HCT116 (cell line): ENCODE data around the gene SPATA22. TPM values are rescaled to one million over a fixed set of nuclear protein-coding genes. Genes with fewer than 3 reads are reported as not detected.

ENCODE experiments used
- ATAC-seq: fragments of 200-7000 bp; cut with Tn5 transposase; 2 replicates; pipeline ENCODE4 v1.9.1; 2020; ENCODE audit warnings: mild to moderate bottlenecking, moderate library complexity
- BruUV-seq: library from RNA; stranded (reverse); fragments of 400-500 nt; replicated peaks from 2 replicates; lab custom pipeline; 2021; lab: Mats Ljungman, UMichigan
- CTCF ChIA-PET: fragments of 300-600 bp; sonication (Branson Sonifier 250); formaldehyde crosslinking; loops from one replicate; lab custom pipeline; 2021; ENCODE audit warnings: antibody characterized with exemption; lab: Charles Lee
- POLR2A ChIA-PET: fragments of 300-600, 350-600 bp; sonication (Branson Sonifier 250); formaldehyde crosslinking; loops from one replicate; lab custom pipeline; 2021; ENCODE audit warnings: antibody characterized with exemption; lab: Charles Lee
- RAD21 ChIA-PET, 2 experiments: fragments of 300-600 bp; sonication (Branson Sonifier 250); formaldehyde crosslinking; loops; one replicate each; lab custom pipeline; 2023; ENCODE audit warnings: low total read pairs in 2 of 2; ENCODE audit not compliant: uncharacterized antibody in 2 of 2, unreplicated experiment in 2 of 2, low non-redundant PET in 1 of 2; lab: Charles Lee
- DNase-seq: peaks from one replicate; pipeline ENCODE4 v3.0.0-alpha.2; 2010; ENCODE audit warnings: low read depth, low spot score
- H2AFZ ChIP-seq: fragments of 200-600 bp; shearing (Covaris generic), sonication (generic); 2 replicates; pipeline ENCODE4 v1.6.1; 2017; ENCODE audit warnings: low read depth, mixed run types, mixed read lengths, antibody characterized with exemption, low read length; ENCODE audit not compliant: poor library complexity, severe bottlenecking
- H3K27ac ChIP-seq: 2 replicates; pipeline ENCODE4 v1.5.1; 2012; ENCODE audit warnings: low read depth, low read length
- H3K27me3 ChIP-seq: fragments of 200-600 bp; sonication (generic); 2 replicates; pipeline ENCODE4 v1.6.1; 2016; ENCODE audit warnings: mixed run types, low read length, mixed read lengths; ENCODE audit not compliant: insufficient read depth
- H3K36me3 ChIP-seq, 2 experiments: fragments of 200-500 bp in 1 of 2; fragments of 200-600 bp in 1 of 2; sonication (Bioruptor generic) in 1 of 2; sonication (generic) in 1 of 2; 2 replicates each; pipeline versions ENCODE4 v1.5.1 to v1.6.1; 2014 to 2016; ENCODE audit warnings: low read length in 2 of 2, inconsistent platforms in 1 of 2, mixed read lengths in 1 of 2, mixed run types in 1 of 2; ENCODE audit not compliant: insufficient read depth in 2 of 2, control insufficient read depth in 1 of 2
- H3K4me1 ChIP-seq, 2 experiments: fragments of 200-600 bp in 1 of 2; sonication (generic) in 1 of 2; 2 replicates each; pipeline versions ENCODE4 v1.5.1 to v1.6.1; 2012 to 2017; ENCODE audit warnings: low read length in 2 of 2, inconsistent platforms in 1 of 2, mild to moderate bottlenecking in 1 of 2, mixed read lengths in 1 of 2, mixed run types in 1 of 2, moderate library complexity in 1 of 2; ENCODE audit not compliant: insufficient read depth in 2 of 2, control insufficient read depth in 1 of 2
- H3K4me2 ChIP-seq: fragments of 200-600 bp; sonication (generic); 2 replicates; pipeline ENCODE4 v1.6.1; 2017; ENCODE audit warnings: mixed run types, low read length, mixed read lengths
- H3K4me3 ChIP-seq, 2 experiments: fragments of 200-600 bp in 1 of 2; sonication (generic) in 1 of 2; replicated peaks in 1 of 2; 2 replicates each; pipeline ENCODE4 v1.5.1; 2011 to 2016; ENCODE audit warnings: low read length in 2 of 2, control low read depth in 1 of 2, low read depth in 1 of 2, mild to moderate bottlenecking in 1 of 2, mixed read lengths in 1 of 2, mixed run types in 1 of 2
- H3K79me2 ChIP-seq: fragments of 200-600 bp; sonication (generic); 2 replicates; pipeline ENCODE4 v1.6.1; 2017; ENCODE audit warnings: mild to moderate bottlenecking, mixed run types, low read length, moderate library complexity, mixed read lengths; ENCODE audit not compliant: insufficient read depth
- H3K9ac ChIP-seq: fragments of 200-600 bp; sonication (generic); 2 replicates; pipeline ENCODE4 v1.6.1; 2016; ENCODE audit warnings: low read length, mixed read lengths
- H3K9me2 ChIP-seq: fragments of 200-600 bp; sonication (generic), shearing (Covaris generic); 2 replicates; pipeline ENCODE4 v1.6.1; 2017; ENCODE audit warnings: mixed run types, mild to moderate bottlenecking, moderate library complexity; ENCODE audit not compliant: insufficient read depth
- H3K9me3 ChIP-seq, 2 experiments: fragments of 200-500 bp in 1 of 2; fragments of 200-600 bp in 1 of 2; sonication (Bioruptor generic) in 1 of 2; sonication (generic) in 1 of 2; 2 replicates each; pipeline ENCODE4 v1.6.1; 2014 to 2017; ENCODE audit warnings: low read length in 2 of 2, mixed read lengths in 2 of 2, inconsistent platforms in 1 of 2, low read depth in 1 of 2, mild to moderate bottlenecking in 1 of 2, mixed run types in 1 of 2, moderate library complexity in 1 of 2; ENCODE audit not compliant: control insufficient read depth in 1 of 2, insufficient read depth in 1 of 2
- H4K20me1 ChIP-seq: fragments of 200-600 bp; sonication (generic), shearing (Covaris generic); 2 replicates; pipeline ENCODE4 v1.6.1; 2017; ENCODE audit warnings: mixed run types, mild to moderate bottlenecking, moderate library complexity; ENCODE audit not compliant: insufficient read depth
- ATF3 ChIP-seq: IDR thresholded peaks from 2 replicates; pipeline ENCODE4 v1.6.1; 2012
- CBX3 ChIP-seq: IDR thresholded peaks from 2 replicates; pipeline ENCODE4 v1.6.1; 2012; ENCODE audit warnings: low read depth
- CTCF ChIP-seq, 3 experiments: fragments of 200-600 bp in 1 of 3; sonication (generic) in 1 of 3; IDR thresholded peaks in 2 of 3; conservative IDR thresholded peaks in 1 of 3; 2 replicates each; pipeline ENCODE4 v1.5.1; 2012 to 2017; ENCODE audit warnings: low read depth in 2 of 3, low read length in 2 of 3, antibody characterized with exemption in 1 of 3, borderline replicate concordance in 1 of 3, control low read depth in 1 of 3, mild to moderate bottlenecking in 1 of 3, mixed read lengths in 1 of 3, mixed run types in 1 of 3, moderate library complexity in 1 of 3; ENCODE audit not compliant: insufficient read depth in 1 of 3
- EGR1 ChIP-seq: IDR thresholded peaks from 2 replicates; pipeline ENCODE4 v1.6.1; 2012; ENCODE audit warnings: low read depth
- ELF1 ChIP-seq: IDR thresholded peaks from 2 replicates; pipeline ENCODE4 v1.6.1; 2012; ENCODE audit warnings: low read depth, borderline replicate concordance
- FOSL1 ChIP-seq: IDR thresholded peaks from 2 replicates; pipeline ENCODE4 v1.6.1; 2012; ENCODE audit warnings: low read depth
- MAX ChIP-seq: IDR thresholded peaks from 2 replicates; pipeline ENCODE4 v1.6.1; 2012
- REST ChIP-seq: IDR thresholded peaks from 2 replicates; pipeline ENCODE4 v1.6.1; 2012; ENCODE audit warnings: low read depth
- SIN3A ChIP-seq: IDR thresholded peaks from 2 replicates; pipeline ENCODE4 v1.6.1; 2012; ENCODE audit warnings: low read depth
- SP1 ChIP-seq: IDR thresholded peaks from 2 replicates; pipeline ENCODE4 v1.6.1; 2012; ENCODE audit warnings: low read depth
- ZBTB33 ChIP-seq: IDR thresholded peaks from 2 replicates; pipeline ENCODE4 v1.6.1; 2011; ENCODE audit warnings: mild to moderate bottlenecking, low read length, moderate library complexity; ENCODE audit not compliant: insufficient replicate concordance; ENCODE audit errors: extremely low read depth
- ZFX ChIP-seq: fragments of 450-650 bp; IDR thresholded peaks from 2 replicates; pipeline ENCODE4 v1.6.1; 2017
- intact Hi-C: fragments of 100-400 bp; cut with micrococcal nuclease; formaldehyde crosslinking; loops from 2 replicates; pipeline ENCODE4 v1.10.0; 2022
- total RNA-seq: library from RNA; stranded (reverse); gene quantifications from one replicate; pipeline ENCODE4 v1.2.1, GENCODE V29; 2021; ENCODE audit not compliant: unreplicated experiment

Gene SPATA22
- total RNA-seq, 1 experiment from 2014 or later: not detected

- H3K4me2 ChIP-seq: no peak overlapping the region
- no peak overlapping the region for H3K4me3 ChIP-seq
- no peak overlapping the region for H2AFZ ChIP-seq
- ATAC-seq: no peak
- H3K9me3 ChIP-seq: no peaks in the 10 kb centered on the region
- H3K9me2 ChIP-seq: no peaks in the 10 kb centered on the region
- POLR2A ChIA-PET: no interaction called here
- no peak for TF ChIP-seq ELF1
- no peak for TF ChIP-seq REST
- no peak for TF ChIP-seq EGR1
- TF ChIP-seq CTCF (IDR thresholded peaks at IDR 0.05 in 2 of 3, conservative IDR thresholded peaks at IDR 0.05 in 1 of 3; ENCODE audit: borderline replicate concordance in 1 of 3, insufficient read depth in 1 of 3, low read depth in 2 of 3, low read length in 2 of 3): no peak
- no peak for TF ChIP-seq ATF3
- no peak for TF ChIP-seq FOSL1
- TF ChIP-seq ZFX: no peak
- TF ChIP-seq ZBTB33: no peak
- TF ChIP-seq SP1: no peak
- TF ChIP-seq MAX: no peak
- TF ChIP-seq SIN3A: no peak
- no peak for TF ChIP-seq CBX3
- intact Hi-C loops: no loop called here
- no peak overlapping the region for H3K27ac ChIP-seq
- H3K27me3 ChIP-seq: peaks cover 15% of the 10 kb centered on the region
- CTCF ChIA-PET: interaction anchor here (0.6 kb wide), 1 partner anchor 650 kb away, joined by 6 read pairs; no protein-coding TSS in a partner anchor
- H3K9ac ChIP-seq: no peak overlapping the region
- no peaks in the 10 kb centered on the region for H3K79me2 ChIP-seq
- RAD21 ChIA-PET: no interaction called here
- BruUV-seq: no TSS peak
- H3K36me3 ChIP-seq: no peaks in the 10 kb centered on the region
- no peaks in the 10 kb centered on the region for H4K20me1 ChIP-seq
- DNase-seq: no peak
- H3K4me1 ChIP-seq: no peaks in the 10 kb centered on the region
These were observed 2.6 kb upstream of the SPATA22 start for GRCh38 chr17:3474212-3474611.
